ENCODE results near the gene CDCP1.

Gene CDCP1

GRCh38 chr3:45042162-45042561 lies 104.0 kb downstream of the CDCP1 start:
- no peak for TF ChIP-seq CTCF (IDR thresholded peaks at IDR 0.05; ENCODE audit: low read depth, low read length)
- in situ Hi-C loops (cut with HindIII; ENCODE audit: low sequenced_read_pairs) = loop anchor here (25.0 kb wide), 1 partner anchor 470 kb away; no protein-coding TSS in a partner anchor
- no peak overlapping the region for H3K4me3 ChIP-seq (ENCODE audit: low read depth, low read length)
- no peak for DNase-seq (ENCODE audit: low read depth, low spot score)

- H3K4me3 ChIP-seq (ENCODE audit: low read depth, low read length) = no peak overlapping the region
- DNase-seq (ENCODE audit: low read depth, low spot score) = no peak
- in situ Hi-C loops (cut with HindIII; ENCODE audit: low sequenced_read_pairs) = loop anchor here (25.0 kb wide), 1 partner anchor 471 kb away; no protein-coding TSS in a partner anchor
- TF ChIP-seq CTCF (IDR thresholded peaks at IDR 0.05; ENCODE audit: low read depth, low read length) = no peak
These were observed 104.5 kb downstream of the CDCP1 start for GRCh38 chr3:45041666-45042065.

GRCh38 chr3:45037720-45038455 lies 108.3 kb downstream of the CDCP1 start:
- no peak overlapping the region for H3K4me3 ChIP-seq (ENCODE audit: low read depth, low read length)
- DNase-seq (ENCODE audit: low read depth, low spot score) = peak; percentile 91
- TF ChIP-seq CTCF (IDR thresholded peaks at IDR 0.05; ENCODE audit: low read depth, low read length) = peak; percentile 85
- in situ Hi-C loops (cut with HindIII; ENCODE audit: low sequenced_read_pairs) = loop anchor here (25.0 kb wide), 1 partner anchor 474 kb away; no protein-coding TSS in a partner anchor

GRCh38 chr3:45035441-45036301 lies 110.5 kb downstream of the CDCP1 start:
- peak; percentile 8 for TF ChIP-seq CTCF (IDR thresholded peaks at IDR 0.05; ENCODE audit: low read depth, low read length)
- peak overlapping the region; percentile 16 for H3K4me3 ChIP-seq (ENCODE audit: low read depth, low read length)
- peak; percentile 27 for DNase-seq (ENCODE audit: low read depth, low spot score)
- in situ Hi-C loops (cut with HindIII; ENCODE audit: low sequenced_read_pairs) = loop anchor here (25.0 kb wide), 1 partner anchor 477 kb away; no protein-coding TSS in a partner anchor

- in situ Hi-C loops (cut with HindIII; ENCODE audit: low sequenced_read_pairs) = loop anchor here (25.0 kb wide), 1 partner anchor 478 kb away; no protein-coding TSS in a partner anchor
These were observed 111.4 kb downstream of the CDCP1 start for GRCh38 chr3:45034612-45035252.

More at GRCh38 chr3:45034612-45035252, 111.4 kb downstream of the CDCP1 start:
- H3K4me3 ChIP-seq (ENCODE audit: low read depth, low read length) = no peak overlapping the region
- no peak for DNase-seq (ENCODE audit: low read depth, low spot score)
- no peak for TF ChIP-seq CTCF (IDR thresholded peaks at IDR 0.05; ENCODE audit: low read depth, low read length)

All from astrocyte of the spinal cord (primary cell).